HepG2 (cell line): ENCODE data around the gene DAAM1. TPM values are rescaled to one million over a fixed set of nuclear protein-coding genes. Genes with fewer than 3 reads are reported as not detected.

ENCODE experiments used
- ATAC-seq: fragments of 200-7000 bp; cut with Tn5 transposase; 3 replicates; pipeline ENCODE4 v1.9.1; 2020; ENCODE audit warnings: mild to moderate bottlenecking, moderate library complexity
- BruUV-seq: library from RNA; stranded (reverse); fragments of 400-500 nt; replicated peaks from 2 replicates; lab custom pipeline; 2021; lab: Mats Ljungman, UMichigan
- CTCF ChIA-PET: fragments of 300-600 bp; formaldehyde crosslinking; extraction: SDS; loops from one replicate; lab custom pipeline; 2021; ENCODE audit warnings: low total read pairs, inconsistent platforms, low intra/inter-chr PET ratio; lab: Yijun Ruan, JAX
- POLR2A ChIA-PET: fragments of 350-600 bp; sonication (Branson Sonifier 250); formaldehyde crosslinking; loops from one replicate; lab custom pipeline; 2020; ENCODE audit warnings: antibody characterized with exemption, inconsistent platforms; lab: Yijun Ruan, JAX
- DNase-seq: peaks from one replicate; pipeline ENCODE4 v3.0.0-alpha.2; 2015; ENCODE audit warnings: low spot score
- FAIRE-seq: peaks from 3 replicates; lab custom pipeline; 2011; peaks lifted over from hg19 to GRCh38; lab: Jason Lieb, UNC
- H2AFZ ChIP-seq: one replicate; pipeline ENCODE4 v1.6.1; 2011; ENCODE audit warnings: low read length, inconsistent platforms
- H3K27ac ChIP-seq: fragments of 300-600 bp; 3 replicates; pipeline ENCODE4 v1.8.0; 2011; ENCODE audit warnings: mixed run types, mild to moderate bottlenecking, mixed read lengths, low read length, inconsistent platforms; ENCODE audit not compliant: insufficient read depth; ENCODE audit errors: extremely low read length
- H3K27me3 ChIP-seq, 2 experiments: fragments of 200-600 bp in 1 of 2; 2 replicates in 1 of 2; 3 replicates in 1 of 2; pipeline versions ENCODE4 v1.6.0 to v1.8.0; 2011; ENCODE audit warnings: low read length in 2 of 2, mild to moderate bottlenecking in 2 of 2, moderate library complexity in 2 of 2, inconsistent platforms in 1 of 2; ENCODE audit not compliant: insufficient read depth in 2 of 2, control insufficient read depth in 1 of 2
- H3K36me3 ChIP-seq, 2 experiments: fragments of 200-600 bp in 1 of 2; replicated peaks in 1 of 2; 2 replicates in 1 of 2; 3 replicates in 1 of 2; pipeline versions ENCODE4 v1.5.1 to v1.8.0; 2011; ENCODE audit warnings: low read length in 2 of 2, inconsistent platforms in 1 of 2; ENCODE audit not compliant: insufficient read depth in 2 of 2, control insufficient read depth in 1 of 2
- H3K4me1 ChIP-seq: 2 replicates; pipeline ENCODE4 v1.5.1; 2012; ENCODE audit warnings: low read length, inconsistent platforms; ENCODE audit not compliant: insufficient read depth
- H3K4me2 ChIP-seq: 2 replicates; pipeline ENCODE4 v1.6.0; 2011; ENCODE audit warnings: low read depth, low read length, inconsistent platforms
- H3K4me3 ChIP-seq, 3 experiments: fragments of 200-600 bp in 1 of 3; sonication (generic), shearing (Covaris generic) in 1 of 3; replicated peaks in 1 of 3; 2 replicates each; pipeline ENCODE4 v1.5.1; 2011 to 2016; ENCODE audit warnings: low read length in 3 of 3, inconsistent platforms in 2 of 3, low read depth in 2 of 3, mild to moderate bottlenecking in 2 of 3, control low read depth in 1 of 3, mixed read lengths in 1 of 3; ENCODE audit not compliant: insufficient read depth in 1 of 3
- H3K79me2 ChIP-seq: one replicate; pipeline ENCODE4 v1.6.1; 2011; ENCODE audit warnings: low read length, inconsistent platforms; ENCODE audit not compliant: insufficient read depth
- H3K9ac ChIP-seq: 2 replicates; pipeline ENCODE4 v1.6.0; 2011; ENCODE audit warnings: mild to moderate bottlenecking, low read depth, low read length, inconsistent platforms; ENCODE audit not compliant: insufficient read depth
- H3K9me3 ChIP-seq: 2 replicates; pipeline ENCODE4 v1.5.1; 2012; ENCODE audit warnings: mild to moderate bottlenecking, low read length
- H4K20me1 ChIP-seq: 2 replicates; pipeline ENCODE4 v1.6.0; 2011; ENCODE audit warnings: inconsistent platforms, mild to moderate bottlenecking, low read length, moderate library complexity; ENCODE audit not compliant: insufficient read depth
- FLYWCH1 ChIP-seq: sonication (generic); formaldehyde crosslinking; IDR thresholded peaks from 2 replicates; pipeline ENCODE4 v1.8.1; 2023; ENCODE audit warnings: mild to moderate bottlenecking, missing genetic modification reagents
- FOXP4 ChIP-seq: sonication (generic); formaldehyde crosslinking; IDR thresholded peaks from 2 replicates; pipeline ENCODE4 v1.4.0; 2020; ENCODE audit warnings: missing genetic modification reagents
- HNF4A ChIP-seq: sonication (generic); formaldehyde crosslinking; IDR thresholded peaks from 2 replicates; pipeline ENCODE4 v1.4.0; 2020; ENCODE audit warnings: missing genetic modification reagents
- MAX ChIP-seq: IDR thresholded peaks from 2 replicates; pipeline ENCODE4 v1.6.1; 2012; ENCODE audit warnings: inconsistent platforms
- NR2F6 ChIP-seq, 2 experiments: IDR thresholded peaks; 2 replicates each; pipeline ENCODE4 v1.6.1; 2016; ENCODE audit warnings: antibody characterized with exemption in 1 of 2, mild to moderate bottlenecking in 1 of 2
- SNAPC2 ChIP-seq: sonication (generic); formaldehyde crosslinking; IDR thresholded peaks from 2 replicates; pipeline ENCODE4 v1.8.1; 2022; ENCODE audit warnings: mild to moderate bottlenecking, missing genetic modification reagents
- TAF1 ChIP-seq: sonication (generic); formaldehyde crosslinking; IDR thresholded peaks from 2 replicates; pipeline ENCODE4 v1.4.0; 2020; ENCODE audit warnings: missing genetic modification reagents
- ZC3H13 ChIP-seq: sonication (generic); formaldehyde crosslinking; IDR thresholded peaks from 2 replicates; pipeline ENCODE4 v1.8.1; 2023; ENCODE audit warnings: mild to moderate bottlenecking, missing genetic modification reagents, moderate library complexity
- ZFAT ChIP-seq: sonication (generic); formaldehyde crosslinking; conservative IDR thresholded peaks from 2 replicates; pipeline ENCODE4 v1.8.1; 2023; ENCODE audit warnings: missing genetic modification reagents, inconsistent platforms
- ZNF703 ChIP-seq: sonication (generic); formaldehyde crosslinking; IDR thresholded peaks from 2 replicates; pipeline ENCODE4 v1.5.1; 2020; ENCODE audit warnings: missing genetic modification reagents, mild to moderate bottlenecking, moderate library complexity, borderline replicate concordance
- ZSCAN5A ChIP-seq: sonication (generic); formaldehyde crosslinking; IDR thresholded peaks from 2 replicates; pipeline ENCODE4 v1.8.0; 2022; ENCODE audit warnings: mild to moderate bottlenecking, missing genetic modification reagents, borderline replicate concordance
- ZXDC ChIP-seq: sonication (generic); formaldehyde crosslinking; IDR thresholded peaks from 2 replicates; pipeline ENCODE4 v1.5.0; 2020; ENCODE audit warnings: mild to moderate bottlenecking, missing genetic modification reagents
- WGBS: methylation state at CpG from one replicate; pipeline ENCODE4 v1.1.6; 2017; ENCODE audit warnings: low lambda C conversion rate; 5-methylcytosine and 5-hydroxymethylcytosine counted together
- in situ Hi-C: cut with HindIII; loops from 2 replicates; pipeline ENCODE4 v1.10.0; 2017; ENCODE audit warnings: low pct_unique_long_range_greater_than_20kb; ENCODE audit not compliant: extremely low pct_ligation_motif_present
- intact Hi-C: fragments of 100-400 bp; cut with micrococcal nuclease; formaldehyde crosslinking; loops from one replicate; pipeline ENCODE4 v1.10.0; 2022; ENCODE audit not compliant: unreplicated experiment
- polyA plus RNA-seq, 8 experiments: library from polyadenylated mRNA; depleted of rRNA in 3 of 8; stranded (reverse) in 7 of 8; unstranded in 1 of 8; fragments of >200 nt; fragmentation: Illumina TruSeq in 4 of 8; extraction: Trizol in 4 of 8; gene quantifications; 2 replicates each; pipeline versions ENCODE4 v1.2.1 to v1.2.3, GENCODE V29; 2011 to 2016; ENCODE audit warnings: low read depth in 4 of 8, missing spikeins in 1 of 8, mixed read lengths in 1 of 8; ENCODE audit not compliant: insufficient read depth in 1 of 8
- total RNA-seq, 5 experiments: library from RNA; depleted of rRNA; stranded (reverse); fragments of >200 nt; fragmentation: Illumina TruSeq; extraction: Trizol; gene quantifications; 2 replicates each; pipeline ENCODE4 v1.2.3, GENCODE V29; 2016; ENCODE audit warnings: low read depth in 1 of 5

Gene DAAM1
- total and polyA plus RNA-seq, 2 of the 13 experiments (the other 11 are each of a cell fraction or from before 2014, with no cell fraction given): 10.9 to 24.5 TPM

GRCh38 chr14:59306775-59307174 is 118.3 kb downstream of the DAAM1 start:
- no peak overlapping the region for H3K9ac ChIP-seq
- H3K4me2 ChIP-seq: peak overlapping the region; percentile 37; the same call in 1 of the 2 replicates
- H3K4me3 ChIP-seq: no peak overlapping the region
- intact Hi-C loops (no loop called here), in situ Hi-C loops (no loop called here)
- H3K27me3 ChIP-seq: no peaks in the 10 kb centered on the region
- CTCF ChIA-PET: no interaction called here
- DNase-seq: no peak
- H3K9me3 ChIP-seq: no peaks in the 10 kb centered on the region
- H3K27ac ChIP-seq: peak overlapping the region; percentile 54
- H3K36me3 ChIP-seq: no peaks in the 10 kb centered on the region
- no peak overlapping the region for H2AFZ ChIP-seq
- ATAC-seq: no peak
- WGBS: 89% methylated on average over 1 of the region's 1 CpG
- no TSS peak for BruUV-seq
- H4K20me1 ChIP-seq: no peaks in the 10 kb centered on the region
- POLR2A ChIA-PET: interaction anchor here (1.0 kb wide), 1 partner anchor 10 kb away, joined by 3 read pairs; no protein-coding TSS in a partner anchor
- H3K4me1 ChIP-seq: peaks cover 73% of the 10 kb centered on the region
- FAIRE-seq: no peak
- peaks cover 5% of the 10 kb centered on the region for H3K79me2 ChIP-seq
- TF ChIP-seq FOXP4 (CRISPR knock-in tag): 0 out of 2 replicates have a peak, but pooled peaks have one; percentile 11
- TF ChIP-seq FLYWCH1: no peak

GRCh38 chr14:59308086-59308485 is 119.6 kb downstream of the DAAM1 start:
- in situ Hi-C loops (no loop called here), intact Hi-C loops (no loop called here)
- POLR2A ChIA-PET: no interaction called here
- H3K4me1 ChIP-seq: peaks cover 74% of the 10 kb centered on the region
- ATAC-seq (no peak), DNase-seq (no peak), FAIRE-seq (no peak)
- H3K79me2 ChIP-seq: peaks cover 5% of the 10 kb centered on the region
- no peaks in the 10 kb centered on the region for H4K20me1 ChIP-seq
- no peak overlapping the region for H3K9ac ChIP-seq
- H3K27me3 ChIP-seq: no peaks in the 10 kb centered on the region
- H3K4me3 ChIP-seq: no peak overlapping the region
- no peak overlapping the region for H2AFZ ChIP-seq
- no peaks in the 10 kb centered on the region for H3K9me3 ChIP-seq
- H3K4me2 ChIP-seq: no peak overlapping the region
- CTCF ChIA-PET: no interaction called here
- no peaks in the 10 kb centered on the region for H3K36me3 ChIP-seq
- no TSS peak for BruUV-seq
- no peak overlapping the region for H3K27ac ChIP-seq
- no peak for TF ChIP-seq TAF1 (CRISPR knock-in tag)
- TF ChIP-seq ZSCAN5A (CRISPR knock-in tag): no peak
- no peak for TF ChIP-seq ZC3H13 (CRISPR knock-in tag)
- no peak for TF ChIP-seq ZNF703
- TF ChIP-seq NR2F6 (IDR thresholded peaks at IDR 0.05): no peak
- TF ChIP-seq NR2F6 (CRISPR knock-in tag; IDR thresholded peaks at IDR 0.05): no peak
- no peak for TF ChIP-seq ZXDC (CRISPR knock-in tag)
- TF ChIP-seq ZFAT (CRISPR knock-in tag): no peak
- no peak for TF ChIP-seq HNF4A (CRISPR knock-in tag)
- TF ChIP-seq SNAPC2 (CRISPR knock-in tag): no peak
- TF ChIP-seq MAX: no peak
